ENCODE results near the gene CHN1.

- TF ChIP-seq TAF1 (IDR thresholded peaks at IDR 0.05; ENCODE audit: borderline replicate concordance, insufficient read depth, low read length) (no peak), SIN3A (IDR thresholded peaks at IDR 0.05; ENCODE audit: borderline replicate concordance, insufficient read depth, low read length) (no peak), POLR2AphosphoS5 (IDR thresholded peaks at IDR 0.05; ENCODE audit: low read depth, low read length) (no peak), REST (IDR thresholded peaks at IDR 0.05; ENCODE audit: insufficient read depth in 1 of 2, low read depth in 2 of 2, low read length in 2 of 2) (no peak), FOXP2 (optimal IDR thresholded peaks at IDR 0.05; ENCODE audit: borderline replicate concordance, extremely low read depth, extremely low read length, insufficient read depth) (no peak)
Observed at GRCh38 chr2:175039031-175039430, 33.9 kb upstream of the CHN1 start.
